Hematopoietic multipotent progenitor cell treated with erythropoietin and hydrocortisone succinate and interleukin-3 and kit ligand, for 15 days (in vitro differentiated cells): ENCODE results near the gene C16orf96.
"Not testable (repeated sequence)": the region's sequence is repeated elsewhere in the genome, so short reads cannot be mapped to it uniquely, and the experiment has no call there.

Experiments
- DNase-seq: peaks from one replicate; pipeline ENCODE4 v3.0.0-alpha.2; 2015; ENCODE audit warnings: low spot score

Gene C16orf96

GRCh38 chr16:4566144-4566543 is 10.0 kb downstream of the C16orf96 start:
- DNase-seq = no peak

- DNase-seq = no peak
These were observed 13.9 kb downstream of the C16orf96 start for GRCh38 chr16:4570086-4570485.

- no peak for DNase-seq
These were observed 14.7 kb downstream of the C16orf96 start for GRCh38 chr16:4570688-4571321.

- DNase-seq = no peak
These were observed 16.6 kb downstream of the C16orf96 start for GRCh38 chr16:4572715-4573114.

- not testable (repeated sequence) for DNase-seq
These were observed 17.8 kb downstream of the C16orf96 start for GRCh38 chr16:4573926-4574325.

- no peak for DNase-seq
These were observed 19.0 kb downstream of the C16orf96 start for GRCh38 chr16:4574919-4575705.

- no peak for DNase-seq
These were observed 19.9 kb downstream of the C16orf96 start for GRCh38 chr16:4576008-4576407.

- DNase-seq = no peak
These were observed 22.9 kb downstream of the C16orf96 start for GRCh38 chr16:4578961-4579530.

- DNase-seq = no peak
These were observed 24.1 kb downstream of the C16orf96 start for GRCh38 chr16:4580250-4580649.

GRCh38 chr16:4583906-4584305 is 27.8 kb downstream of the C16orf96 start:
- DNase-seq = no peak

- no peak for DNase-seq
These were observed 30.2 kb downstream of the C16orf96 start for GRCh38 chr16:4586291-4586690.

- no peak for DNase-seq
These were observed 32.2 kb downstream of the C16orf96 start for GRCh38 chr16:4588386-4588785.

GRCh38 chr16:4588961-4589360 is 32.8 kb downstream of the C16orf96 start:
- no peak for DNase-seq

- DNase-seq = no peak
These were observed 35.1 kb downstream of the C16orf96 start for GRCh38 chr16:4591191-4591590.

GRCh38 chr16:4591706-4592470 is 35.7 kb downstream of the C16orf96 start:
- no peak for DNase-seq

GRCh38 chr16:4593086-4593485 is 36.9 kb downstream of the C16orf96 start:
- DNase-seq = no peak

- DNase-seq = no peak
These were observed 38.6 kb downstream of the C16orf96 start for GRCh38 chr16:4594433-4595410.

GRCh38 chr16:4597174-4597573 is 41.0 kb downstream of the C16orf96 start:
- no peak for DNase-seq

- DNase-seq = no peak
These were observed 42.9 kb downstream of the C16orf96 start for GRCh38 chr16:4599037-4599436.

GRCh38 chr16:4599545-4599944 is 43.4 kb downstream of the C16orf96 start:
- DNase-seq = no peak
